RWPE1 (cell line): Measurements from ENCODE around the gene CDC25B.
"Not testable (repeated sequence)": the region's sequence is repeated elsewhere in the genome, so short reads cannot be mapped to it uniquely, and the experiment has no call there.

Experiments used
- CTCF ChIA-PET: fragments of 350-600 bp; sonication (Branson Sonifier 250); formaldehyde crosslinking; extraction: SDS; loops from one replicate; lab custom pipeline; 2021; lab: Yijun Ruan, JAX
- POLR2A ChIA-PET: fragments of 400-600 bp; formaldehyde crosslinking; extraction: SDS; loops from one replicate; lab custom pipeline; 2020; ENCODE audit warnings: antibody characterized with exemption; ENCODE audit not compliant: low non-redundant PET; lab: Yijun Ruan, JAX
- DNase-seq: peaks from one replicate; pipeline ENCODE4 v3.0.0; 2012; ENCODE audit warnings: low spot score
- H3K27ac ChIP-seq: fragments of 450-650 bp; 2 replicates; pipeline ENCODE4 v1.5.1; 2017
- TF ChIP-seq, protein P1 (sequence below): fragments of 450-650 bp; conservative IDR thresholded peaks from 2 replicates; pipeline ENCODE4 v1.5.1; 2017; ENCODE audit warnings: low read depth, mild to moderate bottlenecking

The CDC25B gene

DNA sequence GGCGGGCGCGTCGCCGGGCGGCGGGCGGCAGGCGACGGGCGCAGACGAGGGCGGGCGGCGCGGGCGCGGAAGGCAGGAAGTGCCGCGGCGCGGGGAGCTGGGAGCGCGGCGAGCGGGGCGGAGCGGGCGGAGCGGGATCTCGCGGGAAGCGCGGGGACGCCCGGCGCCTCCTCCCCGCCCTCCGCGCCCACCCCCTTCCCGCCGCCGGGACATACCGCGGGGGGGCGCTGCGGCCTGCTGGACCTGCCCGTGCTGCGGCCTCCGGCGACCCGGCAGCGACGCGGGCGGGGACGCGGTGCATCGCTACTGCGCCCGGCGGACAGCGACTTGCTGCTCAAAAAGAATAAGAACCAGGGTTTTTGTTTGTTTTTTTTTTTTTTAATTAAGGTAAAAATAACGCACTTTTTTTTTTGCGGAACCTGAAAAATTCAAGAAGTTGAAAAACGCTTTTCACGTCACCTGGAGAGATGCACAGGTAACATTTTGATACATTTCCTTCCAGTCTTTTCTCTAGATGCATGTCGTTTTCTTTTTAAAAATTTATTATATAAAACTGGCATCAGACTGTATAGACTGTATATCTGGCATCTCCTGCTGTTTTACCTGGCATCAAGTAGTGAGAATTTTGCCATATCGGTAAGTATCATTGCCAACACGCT, 9.3 kb upstream of the CDC25B start, which contains the start of gene CENPB:
TSS of gene CENPB (minus strand) at position 76 of the 659 bp plus-strand sequence. CDS start 257 bp downstream, outside the sequence.
- TF ChIP-seq, protein P1, sequence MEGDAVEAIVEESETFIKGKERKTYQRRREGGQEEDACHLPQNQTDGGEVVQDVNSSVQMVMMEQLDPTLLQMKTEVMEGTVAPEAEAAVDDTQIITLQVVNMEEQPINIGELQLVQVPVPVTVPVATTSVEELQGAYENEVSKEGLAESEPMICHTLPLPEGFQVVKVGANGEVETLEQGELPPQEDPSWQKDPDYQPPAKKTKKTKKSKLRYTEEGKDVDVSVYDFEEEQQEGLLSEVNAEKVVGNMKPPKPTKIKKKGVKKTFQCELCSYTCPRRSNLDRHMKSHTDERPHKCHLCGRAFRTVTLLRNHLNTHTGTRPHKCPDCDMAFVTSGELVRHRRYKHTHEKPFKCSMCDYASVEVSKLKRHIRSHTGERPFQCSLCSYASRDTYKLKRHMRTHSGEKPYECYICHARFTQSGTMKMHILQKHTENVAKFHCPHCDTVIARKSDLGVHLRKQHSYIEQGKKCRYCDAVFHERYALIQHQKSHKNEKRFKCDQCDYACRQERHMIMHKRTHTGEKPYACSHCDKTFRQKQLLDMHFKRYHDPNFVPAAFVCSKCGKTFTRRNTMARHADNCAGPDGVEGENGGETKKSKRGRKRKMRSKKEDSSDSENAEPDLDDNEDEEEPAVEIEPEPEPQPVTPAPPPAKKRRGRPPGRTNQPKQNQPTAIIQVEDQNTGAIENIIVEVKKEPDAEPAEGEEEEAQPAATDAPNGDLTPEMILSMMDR: peak; percentile 99
- POLR2A ChIA-PET: interaction anchor here (0.6 to 1.0 kb wide), 2 partner anchors 9 to 34 kb away, joined by 3 to 6 read pairs; partner anchors contain the start of genes AP5S1 and CDC25B
- peak within 1 kb of the TSS; percentile 83 for H3K27ac ChIP-seq
- DNase-seq: peak; percentile 92
- CTCF ChIA-PET: interaction anchor here (0.6 to 3.5 kb wide), 14 partner anchors 9 to 284 kb away, joined by 3 to 32 read pairs (median 4); partner anchors contain the start of gene AP5S1

DNA sequence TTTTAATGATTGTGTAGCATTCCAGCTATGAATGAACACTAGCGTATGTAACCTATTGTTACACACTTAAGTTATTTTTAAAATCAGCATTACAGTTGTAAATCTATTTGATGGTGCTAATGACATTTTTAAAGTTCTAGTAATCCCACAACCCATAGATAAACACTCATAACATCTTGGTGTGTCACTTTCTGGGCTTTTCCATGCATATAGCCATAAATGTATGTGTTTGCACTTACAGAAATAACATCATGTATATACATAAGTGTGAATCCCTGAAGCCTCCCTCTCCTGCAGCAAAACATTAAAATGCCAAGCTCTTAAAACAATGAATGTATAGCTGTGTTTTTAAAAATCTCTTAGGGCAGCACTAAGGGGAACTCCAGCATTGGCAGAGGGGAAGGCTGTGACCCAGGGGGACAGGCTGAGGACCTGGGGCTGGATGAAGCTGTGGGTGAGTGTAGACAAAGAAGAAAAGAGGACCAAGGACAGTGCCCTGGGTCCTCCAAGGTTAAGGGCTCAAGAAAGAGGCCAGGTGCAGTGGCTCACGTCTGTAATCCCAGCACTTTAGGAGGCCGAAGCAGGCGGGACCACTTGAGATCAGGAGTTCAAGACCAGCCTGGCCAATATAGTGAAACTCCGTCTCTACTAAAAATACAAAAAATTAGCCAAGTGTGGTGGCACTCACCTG, 8.6 kb upstream of the CDC25B start:
- H3K27ac ChIP-seq: peak overlapping the region; percentile 36
- CTCF ChIA-PET: interaction anchor here (0.6 to 3.5 kb wide), 11 partner anchors 8 to 111 kb away, joined by 3 to 32 read pairs (median 4); partner anchors contain the start of gene AP5S1
- TF ChIP-seq, protein P1: no peak
- POLR2A ChIA-PET: interaction anchor here (1.0 kb wide), 1 partner anchor 33 kb away, joined by 3 read pairs; the partner anchor contains the start of gene AP5S1
- DNase-seq: no peak

DNA sequence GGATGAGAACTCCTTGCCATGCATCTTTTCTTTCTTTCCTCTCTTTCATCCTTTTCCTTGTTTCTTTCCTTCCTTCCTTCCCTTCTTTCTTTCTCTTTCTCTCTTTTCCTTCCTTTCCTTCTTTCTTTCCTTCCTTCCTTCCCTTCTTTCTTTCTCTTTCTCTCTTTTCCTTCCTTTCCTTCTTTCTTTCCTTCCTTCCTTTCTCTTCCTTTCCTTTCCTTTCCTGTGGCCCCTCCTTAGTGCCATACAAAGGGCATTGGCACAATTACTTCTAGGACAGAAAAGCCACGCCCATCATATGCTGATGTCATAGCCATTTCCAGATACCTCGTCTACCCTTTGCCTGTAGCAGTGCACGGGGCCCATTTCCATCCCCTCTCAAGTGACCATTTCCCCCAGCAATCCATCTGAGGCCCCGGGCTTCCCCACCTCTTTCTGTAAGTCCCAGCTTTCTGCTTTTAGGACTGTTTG, 7.4 kb upstream of the CDC25B start:
- POLR2A ChIA-PET: no interaction called here
- TF ChIP-seq, protein P1: no peak
- CTCF ChIA-PET: interaction anchor here (0.6 to 1.4 kb wide), 3 partner anchors 32 to 112 kb away, joined by 4 to 5 read pairs (median 4); partner anchors contain the start of gene AP5S1
- DNase-seq: no peak
- peak overlapping the region; percentile 37 for H3K27ac ChIP-seq

DNA sequence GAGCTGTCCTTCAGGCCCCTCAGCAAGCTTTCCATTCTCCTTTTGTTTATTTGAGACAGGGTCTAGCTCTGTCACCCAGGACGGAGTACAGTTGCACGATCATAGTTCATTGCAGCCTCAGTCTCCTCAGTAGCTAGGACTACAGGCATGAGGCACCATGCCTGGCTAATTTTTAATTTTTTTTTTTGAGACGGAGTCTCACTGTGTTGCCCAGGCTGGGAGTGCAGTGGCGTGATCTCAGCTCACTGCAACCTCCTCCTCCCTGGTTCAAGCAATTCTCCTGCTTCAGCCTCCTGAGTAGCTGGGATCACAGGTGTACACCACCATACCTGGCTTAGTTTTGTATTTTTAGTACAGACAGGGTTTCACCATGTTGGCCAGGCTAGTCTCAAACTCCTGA, 6.9 kb upstream of the CDC25B start:
- ChIA-PET CTCF (interaction anchor here (0.6 kb wide), 1 partner anchor 31 kb away, joined by 5 read pairs; the partner anchor contains the start of gene AP5S1), POLR2A (interaction anchor here (0.7 kb wide), 1 partner anchor 23 kb away, joined by 4 read pairs; no protein-coding TSS in a partner anchor)
- not testable (repeated sequence) for DNase-seq
- H3K27ac ChIP-seq: peak overlapping the region; percentile 37

DNA sequence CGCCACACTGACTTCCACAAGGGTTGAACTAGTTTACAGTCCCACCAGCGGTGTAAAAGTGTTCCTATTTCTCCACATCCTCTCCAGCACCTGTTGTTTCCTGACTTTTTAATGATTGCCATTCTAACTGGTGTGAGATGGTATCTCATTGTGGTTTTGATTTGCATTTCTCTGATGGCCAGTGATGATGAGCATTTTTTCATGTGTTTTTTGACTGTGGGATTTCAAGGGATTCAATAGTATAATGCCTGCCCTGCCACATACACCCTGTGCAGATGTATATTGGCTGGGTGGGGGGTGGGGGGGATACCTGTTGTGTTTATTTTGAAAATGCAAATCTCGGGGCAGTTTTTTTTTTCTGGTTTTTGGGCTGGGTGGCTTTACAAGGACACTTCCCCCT, 1.9 kb upstream of the CDC25B start:
- POLR2A ChIA-PET, DNase-seq: not testable (repeated sequence)
- CTCF ChIA-PET: interaction anchor here (3.5 kb wide), 1 partner anchor 24 kb away, joined by 17 read pairs; no protein-coding TSS in a partner anchor
- peak overlapping the region; percentile 100 for H3K27ac ChIP-seq

DNA sequence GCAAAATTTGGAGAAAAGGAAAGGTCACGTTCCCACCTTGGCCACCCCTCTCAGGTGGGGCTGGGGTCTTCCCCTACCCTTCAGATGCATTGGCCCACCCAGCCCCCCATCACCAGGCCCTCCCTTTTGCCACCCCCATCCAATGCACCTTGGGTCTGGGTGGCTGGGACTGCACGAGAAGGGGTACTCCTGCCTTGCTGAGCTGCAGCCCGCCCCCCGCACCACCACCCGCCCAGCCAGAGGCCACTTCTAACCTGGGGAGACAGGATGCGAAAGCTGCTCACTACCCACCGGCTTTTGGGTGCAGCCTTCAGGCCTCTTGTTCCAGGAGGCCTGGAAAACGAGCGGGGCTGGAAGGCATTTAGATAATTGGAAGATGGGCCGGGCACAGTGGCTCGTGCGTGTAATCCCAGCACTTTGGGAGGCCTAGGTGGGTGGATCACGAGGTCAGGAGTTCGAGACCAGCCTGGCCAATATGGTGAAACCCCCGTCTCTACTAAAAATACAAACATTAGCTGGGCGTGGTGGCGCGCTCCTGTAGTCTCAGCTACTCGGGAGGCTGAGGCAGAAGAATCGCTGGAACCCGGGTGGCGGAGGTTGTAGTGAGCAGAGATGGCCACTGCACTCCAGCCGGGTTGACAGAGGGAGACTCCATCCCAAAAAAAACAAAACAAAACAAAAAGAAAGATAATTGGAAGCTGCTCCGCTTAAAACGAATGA, 1.2 kb upstream of the CDC25B start:
- peak overlapping the region; percentile 100 for H3K27ac ChIP-seq
- ChIA-PET CTCF (interaction anchor here (0.6 to 3.5 kb wide), 3 partner anchors 24 to 182 kb away, joined by 3 to 17 read pairs (median 7); partner anchors contain the start of gene AP5S1), POLR2A (interaction anchor here (1.3 kb wide), 1 partner anchor 26 kb away, joined by 4 read pairs; the partner anchor contains the start of gene AP5S1)
- DNase-seq: no peak
- TF ChIP-seq, protein P1: no peak
